Keratinocyte (primary cell): ENCODE measurements around the gene TMEM240.

Source experiments
- EZH2 ChIP-seq: IDR thresholded peaks from one replicate; pipeline ENCODE4 v1.6.1; 2012; ENCODE audit warnings: inconsistent platforms, mild to moderate bottlenecking, low read length, moderate library complexity
- TF ChIP-seq, protein P1 (sequence below), 3 experiments: IDR thresholded peaks in 1 of 3; conservative IDR thresholded peaks in 1 of 3; optimal IDR thresholded peaks in 1 of 3; 2 replicates in 2 of 3; 3 replicates in 1 of 3; pipeline versions ENCODE3 to v1.5.1; 2011; ENCODE audit warnings: low read length in 3 of 3, mild to moderate bottlenecking in 3 of 3, moderate library complexity in 2 of 3, control low read depth in 1 of 3, inconsistent platforms in 1 of 3; ENCODE audit not compliant: insufficient read depth in 2 of 3; ENCODE audit errors: extremely low read depth in 1 of 3

DNA sequence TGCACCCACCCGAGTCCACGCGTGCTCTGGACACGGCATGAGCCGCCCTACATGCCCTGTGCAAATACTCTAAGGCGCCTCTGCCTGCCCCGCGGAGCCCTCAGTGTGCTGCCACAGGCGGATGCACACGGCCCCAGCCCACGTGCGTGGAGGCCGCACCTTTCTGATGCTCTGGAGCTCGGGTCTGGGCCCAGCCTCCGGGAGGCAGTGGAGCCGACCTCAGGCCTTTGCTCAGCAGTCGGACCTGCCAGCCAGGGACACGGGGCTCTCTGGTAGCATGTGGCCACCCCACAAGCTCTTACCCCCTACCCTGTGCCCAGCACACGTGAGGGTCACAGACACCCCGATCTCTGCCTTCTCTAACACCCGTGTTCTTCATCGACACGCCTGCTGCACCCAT, 2.1 kb downstream of the TMEM240 start:
- TF ChIP-seq, protein P1, sequence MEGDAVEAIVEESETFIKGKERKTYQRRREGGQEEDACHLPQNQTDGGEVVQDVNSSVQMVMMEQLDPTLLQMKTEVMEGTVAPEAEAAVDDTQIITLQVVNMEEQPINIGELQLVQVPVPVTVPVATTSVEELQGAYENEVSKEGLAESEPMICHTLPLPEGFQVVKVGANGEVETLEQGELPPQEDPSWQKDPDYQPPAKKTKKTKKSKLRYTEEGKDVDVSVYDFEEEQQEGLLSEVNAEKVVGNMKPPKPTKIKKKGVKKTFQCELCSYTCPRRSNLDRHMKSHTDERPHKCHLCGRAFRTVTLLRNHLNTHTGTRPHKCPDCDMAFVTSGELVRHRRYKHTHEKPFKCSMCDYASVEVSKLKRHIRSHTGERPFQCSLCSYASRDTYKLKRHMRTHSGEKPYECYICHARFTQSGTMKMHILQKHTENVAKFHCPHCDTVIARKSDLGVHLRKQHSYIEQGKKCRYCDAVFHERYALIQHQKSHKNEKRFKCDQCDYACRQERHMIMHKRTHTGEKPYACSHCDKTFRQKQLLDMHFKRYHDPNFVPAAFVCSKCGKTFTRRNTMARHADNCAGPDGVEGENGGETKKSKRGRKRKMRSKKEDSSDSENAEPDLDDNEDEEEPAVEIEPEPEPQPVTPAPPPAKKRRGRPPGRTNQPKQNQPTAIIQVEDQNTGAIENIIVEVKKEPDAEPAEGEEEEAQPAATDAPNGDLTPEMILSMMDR (optimal IDR thresholded peaks at IDR 0.05 in 1 of 3, IDR thresholded peaks at IDR 0.05 in 1 of 3, conservative IDR thresholded peaks at IDR 0.05 in 1 of 3; ENCODE audit: extremely low read depth in 1 of 3, insufficient read depth in 2 of 3, low read length in 3 of 3) = no peak
- no peak for TF ChIP-seq EZH2
